GM21367 (cell line): Measurements from ENCODE around the gene INPP5K.
A peak's percentile ranks its signal among the peaks of the same experiment; 100 is the strongest.
"Not testable (repeated sequence)": the region's sequence is repeated elsewhere in the genome, so short reads cannot be mapped to it uniquely, and the experiment has no call there.

Experiments used
- ATAC-seq: cut with Tn5 transposase; IDR thresholded peaks from one replicate; pipeline ENCODE4 v1.9.1; 2021; ENCODE audit not compliant: unreplicated experiment

The INPP5K gene

GRCh38 chr17:1516388-1517161 lies at the start of gene INPP5K:
INPP5K (minus strand) TSS chr17:1516612; CDS start chr17:1516499, 113 bp downstream.
- ATAC-seq, result peak; percentile 77

- no peak for ATAC-seq
Observed at GRCh38 chr17:1565877-1566276, 49.5 kb upstream of the INPP5K start.

- ATAC-seq, result no peak
Observed at GRCh38 chr17:1563786-1564613, 47.6 kb upstream of the INPP5K start.

GRCh38 chr17:1563471-1563785 lies 47.0 kb upstream of the INPP5K start:
- not testable (repeated sequence) for ATAC-seq

- peak; percentile 9 for ATAC-seq
Observed at GRCh38 chr17:1562176-1562643, 45.8 kb upstream of the INPP5K start.

GRCh38 chr17:1561420-1562175 lies 45.2 kb upstream of the INPP5K start:
- ATAC-seq, result no peak

- no peak for ATAC-seq
Observed at GRCh38 chr17:1560858-1561355, 44.5 kb upstream of the INPP5K start.

- ATAC-seq, result no peak
Observed at GRCh38 chr17:1560101-1560857, 43.9 kb upstream of the INPP5K start.

- ATAC-seq, result no peak
Observed at GRCh38 chr17:1559047-1560043, 42.9 kb upstream of the INPP5K start.

- no peak for ATAC-seq
Observed at GRCh38 chr17:1558401-1558800, 42.0 kb upstream of the INPP5K start.

- no peak for ATAC-seq
Observed at GRCh38 chr17:1557355-1558095, 41.1 kb upstream of the INPP5K start.

GRCh38 chr17:1555651-1556471 lies 39.4 kb upstream of the INPP5K start:
- no peak for ATAC-seq

- ATAC-seq, result no peak
Observed at GRCh38 chr17:1554751-1555540, 38.5 kb upstream of the INPP5K start.

GRCh38 chr17:1553354-1554266 lies 37.2 kb upstream of the INPP5K start:
- ATAC-seq, result no peak

GRCh38 chr17:1552932-1553331 lies 36.5 kb upstream of the INPP5K start:
- ATAC-seq, result no peak

GRCh38 chr17:1551741-1552140 lies 35.3 kb upstream of the INPP5K start:
- no peak for ATAC-seq
